Urinary bladder (tissue), 4 donors: ENCODE data around the gene MPP2. TPM values are rescaled to one million over a fixed set of nuclear protein-coding genes. Genes with fewer than 3 reads are reported as not detected.

ENCODE experiments used
- DNase-seq: peaks from one replicate; pipeline ENCODE4 v3.0.0-alpha.2; 2015; ENCODE audit errors: extremely low spot score
- H3K27ac ChIP-seq: one replicate; pipeline ENCODE4 v1.5.1; 2013; ENCODE audit warnings: low read depth, mild to moderate bottlenecking, moderate library complexity
- H3K36me3 ChIP-seq: one replicate; pipeline ENCODE4 v1.6.1; 2013; ENCODE audit warnings: mild to moderate bottlenecking, moderate library complexity; ENCODE audit not compliant: insufficient read depth
- H3K4me1 ChIP-seq: one replicate; pipeline ENCODE4 v1.6.1; 2013; ENCODE audit warnings: mild to moderate bottlenecking, moderate library complexity; ENCODE audit not compliant: insufficient read depth
- H3K4me3 ChIP-seq: one replicate; pipeline ENCODE4 v1.5.1; 2013; ENCODE audit warnings: low read depth, low read length
- WGBS: extraction: QIAGEN DNeasy Blood & Tissue Kit; methylation state at CpG from one replicate; pipeline ENCODE4 v1.1.7; 2013; 5-methylcytosine and 5-hydroxymethylcytosine counted together
- polyA plus RNA-seq: library from polyadenylated mRNA; stranded (reverse); fragments of 200-250 nt; gene quantifications from one replicate; pipeline ENCODE4 v1.2.3, GENCODE V29; 2013
- total RNA-seq: library from RNA; depleted of rRNA; stranded (reverse); fragments of >200 nt; gene quantifications from one replicate; pipeline ENCODE4 v1.2.3, GENCODE V29; 2014
- donor health status: healthy with polysubstance abuse.
- donor health status: healthy.

The MPP2 gene
- total and polyA plus RNA-seq, 2 donors, result 3.7 to 14.9 TPM

- no peak for DNase-seq
- H3K27ac ChIP-seq, result no peak overlapping the region
- H3K36me3 ChIP-seq, result no peaks in the 10 kb centered on the region
- WGBS, result 12% methylated on average over 43 of the region's 43 CpGs
- no peaks in the 10 kb centered on the region for H3K4me1 ChIP-seq
- peak overlapping the region; percentile 7 for H3K4me3 ChIP-seq
These were observed 10.2 kb upstream of the MPP2 start for GRCh38 chr17:43917348-43918025.

GRCh38 chr17:43917016-43917347, 9.6 kb upstream of the MPP2 start:
- 71% methylated on average over 8 of the region's 8 CpGs for WGBS
- H3K4me1 ChIP-seq, result no peaks in the 10 kb centered on the region
- no peak overlapping the region for H3K27ac ChIP-seq
- H3K4me3 ChIP-seq, result no peak overlapping the region
- DNase-seq, result no peak
- H3K36me3 ChIP-seq, result no peaks in the 10 kb centered on the region

- no peak overlapping the region for H3K27ac ChIP-seq
- H3K36me3 ChIP-seq, result no peaks in the 10 kb centered on the region
- 71% methylated on average over 4 of the region's 4 CpGs for WGBS
- H3K4me3 ChIP-seq, result no peak overlapping the region
- no peak for DNase-seq
- no peaks in the 10 kb centered on the region for H3K4me1 ChIP-seq
These were observed 9.0 kb upstream of the MPP2 start for GRCh38 chr17:43916385-43916784.

- no peak overlapping the region for H3K4me3 ChIP-seq
- 76% methylated on average over 3 of the region's 3 CpGs for WGBS
- no peaks in the 10 kb centered on the region for H3K4me1 ChIP-seq
- DNase-seq, result no peak
- no peaks in the 10 kb centered on the region for H3K36me3 ChIP-seq
- no peak overlapping the region for H3K27ac ChIP-seq
These were observed 8.2 kb upstream of the MPP2 start for GRCh38 chr17:43915559-43915958.

GRCh38 chr17:43914451-43914850, 7.1 kb upstream of the MPP2 start:
- Histone ChIP-seq H3K4me3 (no peak overlapping the region), H3K36me3 (no peaks in the 10 kb centered on the region), H3K4me1 (no peaks in the 10 kb centered on the region), H3K27ac (no peak overlapping the region)
- DNase-seq, result no peak
- WGBS, result 46% methylated on average over 2 of the region's 2 CpGs

- H3K4me3 ChIP-seq, result no peak overlapping the region
- no peak overlapping the region for H3K27ac ChIP-seq
- DNase-seq, result no peak
- 72% methylated on average over 6 of the region's 6 CpGs for WGBS
- no peaks in the 10 kb centered on the region for H3K4me1 ChIP-seq
- H3K36me3 ChIP-seq, result no peaks in the 10 kb centered on the region
These were observed 6.2 kb upstream of the MPP2 start for GRCh38 chr17:43913584-43913983.

GRCh38 chr17:43912635-43913304, 5.4 kb upstream of the MPP2 start:
- H3K36me3 ChIP-seq, result no peaks in the 10 kb centered on the region
- WGBS, result 48% methylated on average over 4 of the region's 4 CpGs
- no peak overlapping the region for H3K4me3 ChIP-seq
- H3K27ac ChIP-seq, result no peak overlapping the region
- DNase-seq, result no peak
- no peaks in the 10 kb centered on the region for H3K4me1 ChIP-seq

- H3K27ac ChIP-seq, result no peak overlapping the region
- no peak for DNase-seq
- WGBS, result 67% methylated on average over 8 of the region's 8 CpGs
- no peaks in the 10 kb centered on the region for H3K4me1 ChIP-seq
- H3K36me3 ChIP-seq, result no peaks in the 10 kb centered on the region
- H3K4me3 ChIP-seq, result no peak overlapping the region
These were observed 4.6 kb upstream of the MPP2 start for GRCh38 chr17:43911904-43912303.

- no peaks in the 10 kb centered on the region for H3K36me3 ChIP-seq
- WGBS, result 64% methylated on average over 7 of the region's 7 CpGs
- no peak overlapping the region for H3K4me3 ChIP-seq
- H3K4me1 ChIP-seq, result no peaks in the 10 kb centered on the region
- H3K27ac ChIP-seq, result no peak overlapping the region
- DNase-seq, result no peak
These were observed 2.3 kb upstream of the MPP2 start for GRCh38 chr17:43909537-43910231.

- Histone ChIP-seq H3K36me3 (no peaks in the 10 kb centered on the region), H3K4me3 (peak overlapping the region; percentile 84), H3K27ac (no peak overlapping the region), H3K4me1 (no peaks in the 10 kb centered on the region)
- 9% methylated on average over 26 of the region's 26 CpGs for WGBS
- DNase-seq, result peak; percentile 64
These were observed 824 bp upstream of the MPP2 start for GRCh38 chr17:43907998-43908721.

GRCh38 chr17:43906951-43907424, 348 bp downstream of the MPP2 start:
- under 1% methylated on average over 29 of the region's 29 CpGs for WGBS
- peak overlapping the region; percentile 80 for H3K27ac ChIP-seq

GRCh38 chr17:43905985-43906852, 1.1 kb downstream of the MPP2 start:
- DNase-seq, result peak; percentile 58
- peak overlapping the region; percentile 80 for H3K27ac ChIP-seq
- WGBS, result 2% methylated on average over 37 of the region's 37 CpGs
- H3K4me3 ChIP-seq, result peak overlapping the region; percentile 84
- no peaks in the 10 kb centered on the region for H3K36me3 ChIP-seq
- H3K4me1 ChIP-seq, result no peaks in the 10 kb centered on the region

More at GRCh38 chr17:43906951-43907424, 348 bp downstream of the MPP2 start:
- no peaks in the 10 kb centered on the region for H3K36me3 ChIP-seq
- peak overlapping the region; percentile 84 for H3K4me3 ChIP-seq
- H3K4me1 ChIP-seq, result no peaks in the 10 kb centered on the region
- DNase-seq, result no peak
